Hypothalamus (tissue), 51 donors: ENCODE results near the gene VILL.
"Not testable (repeated sequence)": the region's sequence is repeated elsewhere in the genome, so short reads cannot be mapped to it uniquely, and the experiment has no call there.

Experiments
- DNase-seq, 51 donors: peaks; one replicate each; lab custom pipeline; 2025; lab: John Stamatoyannopoulos, UW

The VILL gene

GRCh38 chr3:37984596-37984995 is 6.0 kb upstream of the VILL start:
- DNase-seq: no peak

- no peak for DNase-seq
Observed at GRCh38 chr3:37985637-37986320, 4.8 kb upstream of the VILL start.

- no peak for DNase-seq
Observed at GRCh38 chr3:37986479-37987314, 3.9 kb upstream of the VILL start.

- no peak for DNase-seq
Observed at GRCh38 chr3:37987315-37987697, 3.3 kb upstream of the VILL start.

- DNase-seq: no peak
Observed at GRCh38 chr3:37987751-37988179, 2.8 kb upstream of the VILL start.

GRCh38 chr3:37988376-37988775 is 2.2 kb upstream of the VILL start:
- not testable (repeated sequence) for DNase-seq

GRCh38 chr3:37988931-37989525 is 1.6 kb upstream of the VILL start:
- no peak for DNase-seq

GRCh38 chr3:37989821-37990480 is 635 bp upstream of the VILL start:
- no peak for DNase-seq

- DNase-seq: no peak
Observed at GRCh38 chr3:37991109-37991508, 523 bp downstream of the VILL start.

- DNase-seq: no peak
Observed at GRCh38 chr3:37991823-37992222, 1.2 kb downstream of the VILL start.

GRCh38 chr3:37992271-37993066 is 1.9 kb downstream of the VILL start:
- DNase-seq: no peak

- DNase-seq: no peak
Observed at GRCh38 chr3:37993067-37993455, 2.5 kb downstream of the VILL start.

GRCh38 chr3:37993460-37993819 is 2.9 kb downstream of the VILL start:
- DNase-seq: no peak

GRCh38 chr3:37993820-37994638 is 3.4 kb downstream of the VILL start:
- peak in 48 of 51 donors; percentile 17 to 88 (median 47) for DNase-seq

GRCh38 chr3:37994639-37994972 is 4.0 kb downstream of the VILL start:
- DNase-seq: no peak

GRCh38 chr3:37995652-37996641 is 5.4 kb downstream of the VILL start:
- DNase-seq: no peak

GRCh38 chr3:37996785-37997301 is 6.3 kb downstream of the VILL start:
- peak in 17 of 51 donors; percentile 8 to 60 (median 28) for DNase-seq

GRCh38 chr3:37997342-37997741 is 6.8 kb downstream of the VILL start:
- DNase-seq: no peak
